GM20000 (cell line): ENCODE results near the gene PRPF31.

ENCODE experiments used
- DNase-seq: peaks from one replicate; pipeline ENCODE4 v3.0.0; 2012; ENCODE audit warnings: low spot score
- TF ChIP-seq, protein P1 (sequence below): IDR thresholded peaks from 2 replicates; pipeline ENCODE4 v1.5.1; 2012; ENCODE audit warnings: mild to moderate bottlenecking, control low read depth; ENCODE audit errors: extremely low read depth, missing control alignments

The PRPF31 gene

DNA sequence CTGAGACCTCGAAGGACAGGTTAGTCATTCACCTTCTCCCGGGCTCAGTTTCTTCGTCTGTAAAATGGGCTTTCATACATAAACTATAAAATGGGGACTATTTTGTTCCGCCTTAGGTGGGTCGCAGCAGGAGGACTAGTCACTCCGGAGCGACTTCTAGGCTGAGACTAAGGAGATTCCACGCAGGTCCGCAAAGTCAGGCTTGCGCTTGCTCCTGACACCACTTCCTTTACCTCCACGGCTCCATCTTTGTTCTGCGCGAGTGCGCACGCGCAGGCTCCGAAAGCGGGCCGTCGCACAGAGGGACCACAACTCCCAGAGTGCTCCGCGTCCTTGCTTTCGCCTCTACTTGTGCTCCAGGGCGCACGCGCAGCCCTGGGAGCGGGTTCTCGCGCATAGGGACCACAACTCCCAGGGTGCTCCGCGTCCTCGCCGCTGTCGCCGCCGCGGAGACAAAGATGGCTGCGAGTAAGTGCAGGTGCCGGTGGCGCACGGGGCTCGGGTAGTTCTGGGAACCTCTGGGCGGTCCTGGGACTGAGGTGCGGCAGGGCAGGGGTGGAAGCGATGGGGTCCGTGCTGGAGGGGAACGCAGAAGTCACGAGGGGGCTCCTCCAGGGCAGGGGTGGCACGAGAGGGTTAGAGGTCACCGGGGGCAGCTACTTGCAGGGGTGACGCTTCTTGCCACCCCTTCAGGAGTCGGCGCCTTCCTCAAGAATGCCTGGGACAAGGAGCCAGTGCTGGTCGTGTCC is 13.0 kb upstream of the PRPF31 start, which contains the start of gene NDUFA3:
Gene NDUFA3, plus strand, starts transcription at position 435 of the 749 bp plus-strand sequence. Its CDS starts 24 bp downstream, at position 459.
- peak; percentile 99 for DNase-seq

GRCh38 chr19:54104998-54105715 is 10.4 kb upstream of the PRPF31 start:
- TF ChIP-seq, protein P1, sequence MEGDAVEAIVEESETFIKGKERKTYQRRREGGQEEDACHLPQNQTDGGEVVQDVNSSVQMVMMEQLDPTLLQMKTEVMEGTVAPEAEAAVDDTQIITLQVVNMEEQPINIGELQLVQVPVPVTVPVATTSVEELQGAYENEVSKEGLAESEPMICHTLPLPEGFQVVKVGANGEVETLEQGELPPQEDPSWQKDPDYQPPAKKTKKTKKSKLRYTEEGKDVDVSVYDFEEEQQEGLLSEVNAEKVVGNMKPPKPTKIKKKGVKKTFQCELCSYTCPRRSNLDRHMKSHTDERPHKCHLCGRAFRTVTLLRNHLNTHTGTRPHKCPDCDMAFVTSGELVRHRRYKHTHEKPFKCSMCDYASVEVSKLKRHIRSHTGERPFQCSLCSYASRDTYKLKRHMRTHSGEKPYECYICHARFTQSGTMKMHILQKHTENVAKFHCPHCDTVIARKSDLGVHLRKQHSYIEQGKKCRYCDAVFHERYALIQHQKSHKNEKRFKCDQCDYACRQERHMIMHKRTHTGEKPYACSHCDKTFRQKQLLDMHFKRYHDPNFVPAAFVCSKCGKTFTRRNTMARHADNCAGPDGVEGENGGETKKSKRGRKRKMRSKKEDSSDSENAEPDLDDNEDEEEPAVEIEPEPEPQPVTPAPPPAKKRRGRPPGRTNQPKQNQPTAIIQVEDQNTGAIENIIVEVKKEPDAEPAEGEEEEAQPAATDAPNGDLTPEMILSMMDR = no peak
- no peak for DNase-seq

More for the DNA sequence above, 13.0 kb upstream of the PRPF31 start, which contains the start of gene NDUFA3:
- TF ChIP-seq, protein P1 = no peak

DNA sequence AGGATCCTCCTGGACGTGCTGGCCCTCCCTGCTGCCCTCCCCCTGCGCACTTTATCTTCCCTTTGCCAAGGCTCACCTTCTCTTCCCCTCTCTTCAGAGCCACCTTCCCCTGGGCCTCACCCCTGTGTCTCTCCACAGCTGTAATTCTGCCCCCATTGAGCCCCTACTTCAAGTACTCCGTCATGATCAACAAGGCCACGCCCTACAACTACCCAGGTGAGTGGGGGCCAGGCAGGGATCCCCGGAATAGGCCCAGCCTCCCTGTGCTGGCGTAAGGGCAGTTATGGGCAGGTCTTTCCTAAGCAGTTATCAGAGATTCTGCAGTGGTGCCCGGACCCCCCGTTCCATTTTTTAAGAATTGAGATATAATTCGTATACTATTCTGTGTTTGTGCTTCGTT is 9.8 kb upstream of the PRPF31 start:
- TF ChIP-seq, protein P1 = no peak
- DNase-seq = no peak

DNA sequence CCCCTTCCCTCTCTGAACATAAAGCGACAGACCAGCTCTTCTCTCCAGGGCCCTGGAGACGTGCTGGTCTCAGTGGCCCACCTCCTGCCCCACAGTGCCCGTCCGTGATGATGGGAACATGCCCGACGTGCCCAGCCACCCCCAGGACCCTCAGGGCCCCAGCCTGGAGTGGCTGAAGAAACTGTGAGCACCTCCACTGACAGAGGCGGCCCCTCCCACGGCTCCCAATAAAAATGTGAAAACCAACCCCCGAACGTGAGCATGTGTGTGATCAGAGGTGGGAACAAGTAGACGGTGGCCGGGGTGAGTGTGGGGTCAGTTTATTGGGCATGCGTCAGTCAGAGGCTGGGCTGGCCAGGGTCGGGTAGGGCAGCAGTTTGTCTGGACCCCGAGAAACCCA is 8.8 kb upstream of the PRPF31 start:
- TF ChIP-seq, protein P1 = no peak
- DNase-seq = no peak

- DNase-seq = no peak
- TF ChIP-seq, protein P1 = no peak
Observed at GRCh38 chr19:54107876-54108490, 7.6 kb upstream of the PRPF31 start.

DNA sequence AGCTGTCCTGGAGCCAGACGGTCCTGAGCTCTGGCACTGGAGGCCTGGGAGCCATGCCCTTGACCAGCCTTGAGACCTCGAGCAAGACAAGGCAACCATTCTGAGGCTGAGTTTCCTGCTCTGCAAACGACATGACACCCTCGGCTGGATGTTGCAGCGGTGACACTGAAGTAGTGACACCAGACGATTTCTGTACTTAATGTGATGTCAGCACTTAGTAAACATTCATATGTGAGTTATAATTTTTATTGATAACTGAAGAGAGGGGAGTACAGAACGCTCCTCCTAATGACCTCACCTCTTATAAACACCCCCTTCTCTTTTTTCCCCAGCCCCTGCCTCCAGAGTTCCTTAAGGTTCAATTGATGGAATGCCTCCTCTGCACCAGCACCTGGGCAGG is 7.1 kb upstream of the PRPF31 start:
- TF ChIP-seq, protein P1 = no peak
- DNase-seq = no peak

DNA sequence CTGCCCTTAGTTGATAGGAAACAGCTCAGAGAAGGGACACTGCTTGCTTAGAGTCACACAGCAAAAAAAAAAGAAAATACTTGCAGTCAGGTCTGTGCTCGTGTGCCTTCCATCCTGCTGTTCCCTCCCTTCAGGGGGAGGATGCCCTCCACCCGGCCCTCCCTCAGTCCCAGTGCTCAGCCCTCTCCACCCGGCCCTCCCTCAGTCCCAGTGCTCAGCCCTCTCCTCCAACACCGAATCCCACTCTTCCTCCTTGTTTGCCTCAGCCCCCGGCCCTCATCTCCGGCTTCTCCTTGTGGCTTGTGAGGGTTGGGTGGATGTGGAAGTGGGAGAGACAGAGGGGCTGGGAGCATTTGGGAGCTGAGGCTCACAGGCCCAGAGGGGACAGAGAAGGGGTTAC is 5.9 kb upstream of the PRPF31 start:
- TF ChIP-seq, protein P1 = no peak
- no peak for DNase-seq
